SH-SY5Y (cell line): ENCODE measurements around the gene DNAL4.

Experiments used
- GATA2 ChIP-seq: IDR thresholded peaks from 2 replicates; pipeline ENCODE4 v1.6.1; 2011; ENCODE audit warnings: mild to moderate bottlenecking, low read depth, low read length
- GATA3 ChIP-seq: IDR thresholded peaks from 2 replicates; pipeline ENCODE4 v1.6.1; 2011; ENCODE audit warnings: low read depth, mild to moderate bottlenecking, low read length, moderate library complexity

DNA sequence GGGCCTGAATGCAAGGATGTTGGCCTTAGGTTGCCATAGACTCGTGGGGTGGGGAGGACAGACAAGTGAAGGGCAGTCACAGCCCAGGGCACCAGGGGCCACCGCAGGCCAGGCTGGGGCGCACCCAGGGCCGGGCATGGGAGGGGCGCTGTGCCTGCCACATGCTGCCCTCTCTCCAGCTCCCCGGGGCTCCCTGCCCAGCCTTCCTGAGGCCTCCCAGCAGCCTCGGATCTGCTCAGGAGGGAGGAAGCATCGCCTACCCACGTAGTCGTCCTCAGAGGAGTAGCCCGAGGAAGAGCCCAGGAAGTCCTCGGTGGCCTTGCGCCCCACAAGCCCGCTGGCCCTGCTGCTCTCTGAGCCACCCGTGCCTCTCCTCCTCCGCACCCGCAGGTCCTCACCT, 43.3 kb downstream of the DNAL4 start:
- no peak for TF ChIP-seq GATA3
- TF ChIP-seq GATA2: no peak
